Measurements from ENCODE around the gene NTN3. TPM values are rescaled to one million over a fixed set of nuclear protein-coding genes. Genes with fewer than 3 reads are reported as not detected.
A peak's percentile ranks its signal among the peaks of the same experiment; 100 is the strongest.

Gene NTN3
- total and polyA plus RNA-seq, 2 donors from 2014 or later: 0.28 TPM; not detected in 1

GRCh38 chr16:2487903-2488531, 16.9 kb downstream of the NTN3 start:
- DNase-seq (peak in 4 of 5 donors; percentile 46 to 73 (median 72)), FAIRE-seq (no peak)
- peaks cover 2 to 51% (median 15%) of the 10 kb centered on the region in 3 donors for H3K4me1 ChIP-seq (ENCODE audit: control insufficient read depth in 2 of 3, insufficient read depth in 2 of 3, low read depth in 1 of 3, low read length in 3 of 3)
- H3K27ac ChIP-seq (ENCODE audit: low read depth in 2 of 2, low read length in 2 of 2): peak overlapping the region; percentile 71 to 83
- H3K9me3 ChIP-seq (ENCODE audit: control insufficient read depth in 2 of 3, insufficient read depth in 1 of 3, low read length in 3 of 3): no peaks in the 10 kb centered on the region
- no peaks in the 10 kb centered on the region for H3K27me3 ChIP-seq (ENCODE audit: control insufficient read depth, insufficient read depth, low read length)
- TF ChIP-seq CTCF (IDR thresholded peaks at IDR 0.05; ENCODE audit: borderline replicate concordance, extremely low read depth, insufficient read depth): no peak
- intact Hi-C loops (cut with DNase I): no loop called here
- H3K9ac ChIP-seq (ENCODE audit: low read length in 3 of 3): peak overlapping the region in 2 of 3 donors; percentile 10 to 14
- peaks cover 0 to 3% (median 0%) of the 10 kb centered on the region in 3 donors for H3K36me3 ChIP-seq (ENCODE audit: control insufficient read depth in 2 of 3, insufficient read depth in 3 of 3, low read length in 3 of 3)
- no peak overlapping the region for H3K4me3 ChIP-seq (ENCODE audit: low read length in 3 of 3)

- no peaks in the 10 kb centered on the region for H3K9me3 ChIP-seq (ENCODE audit: control insufficient read depth in 2 of 3, insufficient read depth in 1 of 3, low read length in 3 of 3)
- TF ChIP-seq CTCF (IDR thresholded peaks at IDR 0.05; ENCODE audit: borderline replicate concordance, extremely low read depth, insufficient read depth): no peak
Observed at GRCh38 chr16:2489581-2489980, 18.5 kb downstream of the NTN3 start.

GRCh38 chr16:2490190-2491105, 19.4 kb downstream of the NTN3 start:
- intact Hi-C loops (cut with DNase I): no loop called here
- H3K27me3 ChIP-seq (ENCODE audit: control insufficient read depth, insufficient read depth, low read length): no peaks in the 10 kb centered on the region
- peak overlapping the region in 1 of 2 donors; percentile 16 for H3K27ac ChIP-seq (ENCODE audit: low read depth in 2 of 2, low read length in 2 of 2)
- H3K9ac ChIP-seq (ENCODE audit: low read length in 3 of 3): peak overlapping the region in 1 of 3 donors; percentile 9
- no peaks in the 10 kb centered on the region for H3K9me3 ChIP-seq (ENCODE audit: control insufficient read depth in 2 of 3, insufficient read depth in 1 of 3, low read length in 3 of 3)
- DNase-seq (peak; percentile 74 to 83 (median 78)), FAIRE-seq (no peak)
- TF ChIP-seq CTCF (IDR thresholded peaks at IDR 0.05; ENCODE audit: borderline replicate concordance, extremely low read depth, insufficient read depth): no peak
- H3K4me1 ChIP-seq (ENCODE audit: control insufficient read depth in 2 of 3, insufficient read depth in 2 of 3, low read depth in 1 of 3, low read length in 3 of 3): peaks cover 2 to 43% (median 19%) of the 10 kb centered on the region in 3 donors
- no peak overlapping the region for H3K4me3 ChIP-seq (ENCODE audit: low read length in 3 of 3)
- peaks cover 0 to 3% (median 0%) of the 10 kb centered on the region in 3 donors for H3K36me3 ChIP-seq (ENCODE audit: control insufficient read depth in 2 of 3, insufficient read depth in 3 of 3, low read length in 3 of 3)

More at GRCh38 chr16:2489581-2489980, 18.5 kb downstream of the NTN3 start:
- DNase-seq (peak in 1 of 5 donors; percentile 54), FAIRE-seq (no peak)
- Histone ChIP-seq H3K36me3 (ENCODE audit: control insufficient read depth in 2 of 3, insufficient read depth in 3 of 3, low read length in 3 of 3) (peaks cover 0 to 3% (median 0%) of the 10 kb centered on the region in 3 donors), H3K9ac (ENCODE audit: low read length in 3 of 3) (peak overlapping the region in 1 of 3 donors; percentile 9), H3K4me1 (ENCODE audit: control insufficient read depth in 2 of 3, insufficient read depth in 2 of 3, low read depth in 1 of 3, low read length in 3 of 3) (peaks cover 2 to 47% (median 19%) of the 10 kb centered on the region in 3 donors), H3K4me3 (ENCODE audit: low read length in 3 of 3) (no peak overlapping the region), H3K27me3 (ENCODE audit: control insufficient read depth, insufficient read depth, low read length) (no peaks in the 10 kb centered on the region), H3K27ac (ENCODE audit: low read depth in 2 of 2, low read length in 2 of 2) (no peak overlapping the region)
- intact Hi-C loops (cut with DNase I): no loop called here

All from kidney (tissue), 14 donors.